ENCODE results near the gene PDGFA. TPM values are rescaled to one million over a fixed set of nuclear protein-coding genes. Genes with fewer than 3 reads are reported as not detected.

PDGFA gene
- total RNA-seq, 1 donor from 2014 or later: 9.8 TPM

- Histone ChIP-seq H3K4me3 (no peak overlapping the region), H3K9ac (no peak overlapping the region), H3K9me3 (ENCODE audit: low read depth) (no peaks in the 10 kb centered on the region), H3K27me3 (peaks cover 17% of the 10 kb centered on the region), H2AFZ (replicated peaks) (no peak overlapping the region), H3F3A (ENCODE audit: low read depth) (peaks cover 28% of the 10 kb centered on the region), H4K20me1 (ENCODE audit: low read depth) (peaks cover 20% of the 10 kb centered on the region), H3K79me2 (ENCODE audit: low read depth) (no peaks in the 10 kb centered on the region), H3K36me3 (no peaks in the 10 kb centered on the region), H3K4me1 (peaks cover 30% of the 10 kb centered on the region), H3K4me2 (no peak overlapping the region), H3K27ac (no peak overlapping the region)
- no peak overlapping the region for H3K27ac Mint-ChIP-seq
- no peaks in the 10 kb centered on the region for H3K36me3 Mint-ChIP-seq
- no peaks in the 10 kb centered on the region for H3K9me3 Mint-ChIP-seq
- H3K4me3 Mint-ChIP-seq: no peak overlapping the region
- H3K27me3 Mint-ChIP-seq (ENCODE audit: insufficient read depth, low read depth): peaks cover 31% of the 10 kb centered on the region
- H3K4me1 Mint-ChIP-seq: peaks cover 12% of the 10 kb centered on the region
- no peak for DNase-seq (ENCODE audit: low spot score)
- TF ChIP-seq EZH2 (IDR thresholded peaks at IDR 0.05): no peak
- no peak for TF ChIP-seq CTCF (IDR thresholded peaks at IDR 0.05)
- no peak for TF ChIP-seq EZH2phosphoT487 (IDR thresholded peaks at IDR 0.05)
Observed at GRCh38 chr7:511476-512145, 8.0 kb downstream of the PDGFA start.

- Mint-ChIP-seq H3K4me3 (no peak overlapping the region), H3K27me3 (ENCODE audit: insufficient read depth, low read depth) (peaks cover 26% of the 10 kb centered on the region), H3K36me3 (no peaks in the 10 kb centered on the region), H3K27ac (no peak overlapping the region), H3K9me3 (no peaks in the 10 kb centered on the region), H3K4me1 (peaks cover 7% of the 10 kb centered on the region)
- H2AFZ ChIP-seq (replicated peaks): no peak overlapping the region
- no peaks in the 10 kb centered on the region for H3K36me3 ChIP-seq
- no peak for DNase-seq (ENCODE audit: low spot score)
- no peaks in the 10 kb centered on the region for H3K9me3 ChIP-seq (ENCODE audit: low read depth)
- no peak overlapping the region for H3K4me3 ChIP-seq
- peaks cover 12% of the 10 kb centered on the region for H4K20me1 ChIP-seq (ENCODE audit: low read depth)
- no peak overlapping the region for H3K9ac ChIP-seq
- H3F3A ChIP-seq (ENCODE audit: low read depth): peaks cover 22% of the 10 kb centered on the region
- no peak overlapping the region for H3K27ac ChIP-seq
- H3K27me3 ChIP-seq: peaks cover 9% of the 10 kb centered on the region
- no peak overlapping the region for H3K4me2 ChIP-seq
- H3K79me2 ChIP-seq (ENCODE audit: low read depth): no peaks in the 10 kb centered on the region
- no peak for TF ChIP-seq EZH2phosphoT487 (IDR thresholded peaks at IDR 0.05)
- TF ChIP-seq EZH2 (IDR thresholded peaks at IDR 0.05): no peak
- TF ChIP-seq CTCF (IDR thresholded peaks at IDR 0.05): no peak
- H3K4me1 ChIP-seq: peaks cover 23% of the 10 kb centered on the region
Observed at GRCh38 chr7:510782-511281, 8.8 kb downstream of the PDGFA start.

- H3K9ac ChIP-seq: no peak overlapping the region
- Mint-ChIP-seq H3K4me1 (peaks cover 6% of the 10 kb centered on the region), H3K27ac (no peak overlapping the region), H3K36me3 (no peaks in the 10 kb centered on the region), H3K4me3 (no peak overlapping the region), H3K9me3 (no peaks in the 10 kb centered on the region), H3K27me3 (ENCODE audit: insufficient read depth, low read depth) (peaks cover 22% of the 10 kb centered on the region)
- no peak overlapping the region for H3K4me3 ChIP-seq
- H3K4me2 ChIP-seq: no peak overlapping the region
- H2AFZ ChIP-seq (replicated peaks): no peak overlapping the region
- peaks cover 2% of the 10 kb centered on the region for H3K27me3 ChIP-seq
- H3K79me2 ChIP-seq (ENCODE audit: low read depth): no peaks in the 10 kb centered on the region
- no peak overlapping the region for H3K27ac ChIP-seq
- no peak for DNase-seq (ENCODE audit: low spot score)
- peaks cover 15% of the 10 kb centered on the region for H3F3A ChIP-seq (ENCODE audit: low read depth)
- TF ChIP-seq EZH2phosphoT487 (IDR thresholded peaks at IDR 0.05) (no peak), EZH2 (IDR thresholded peaks at IDR 0.05) (no peak), CTCF (IDR thresholded peaks at IDR 0.05) (no peak)
- no peaks in the 10 kb centered on the region for H3K36me3 ChIP-seq
- H3K4me1 ChIP-seq: peaks cover 15% of the 10 kb centered on the region
- H4K20me1 ChIP-seq (ENCODE audit: low read depth): peaks cover 5% of the 10 kb centered on the region
- H3K9me3 ChIP-seq (ENCODE audit: low read depth): no peaks in the 10 kb centered on the region
Observed at GRCh38 chr7:510131-510481, 9.5 kb downstream of the PDGFA start.
